ENCODE measurements around the gene CRB1. TPM values are rescaled to one million over a fixed set of nuclear protein-coding genes. Genes with fewer than 3 reads are reported as not detected.

CRB1 gene
- total RNA-seq, 1 experiment from 2014 or later = not detected

DNA sequence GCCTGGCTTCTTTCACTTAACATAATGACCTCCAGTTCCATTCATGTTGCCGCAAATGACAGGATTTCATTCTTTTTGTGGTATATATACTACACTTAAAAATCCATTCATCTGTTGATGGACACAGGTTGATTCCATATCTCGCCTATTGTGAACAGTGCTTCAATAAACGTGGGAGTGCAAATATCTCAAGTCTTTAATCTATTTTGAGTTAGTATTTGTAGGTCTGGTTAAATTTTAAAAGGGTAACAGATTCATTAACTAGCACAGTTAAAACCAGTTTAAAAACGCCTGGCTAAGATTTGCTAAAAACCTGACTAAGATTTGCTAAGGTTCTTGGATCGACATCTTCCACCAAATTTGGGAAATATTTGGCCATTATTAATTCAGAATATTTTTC lies 45.7 kb downstream of the CRB1 start:
- H4K5ac ChIP-seq (ENCODE audit: insufficient read length, low read depth, low read length) = no peak overlapping the region
- H2BK20ac ChIP-seq (ENCODE audit: low read depth, low read length, poor library complexity, severe bottlenecking) = no peak overlapping the region
- H3K36me3 Mint-ChIP-seq (ENCODE audit: insufficient read depth in 1 of 3, low read depth in 3 of 3) = no peaks in the 10 kb centered on the region
- H3K9me3 Mint-ChIP-seq = no peaks in the 10 kb centered on the region
- no peak overlapping the region for H3K4me3 Mint-ChIP-seq
- TF ChIP-seq, protein P1, sequence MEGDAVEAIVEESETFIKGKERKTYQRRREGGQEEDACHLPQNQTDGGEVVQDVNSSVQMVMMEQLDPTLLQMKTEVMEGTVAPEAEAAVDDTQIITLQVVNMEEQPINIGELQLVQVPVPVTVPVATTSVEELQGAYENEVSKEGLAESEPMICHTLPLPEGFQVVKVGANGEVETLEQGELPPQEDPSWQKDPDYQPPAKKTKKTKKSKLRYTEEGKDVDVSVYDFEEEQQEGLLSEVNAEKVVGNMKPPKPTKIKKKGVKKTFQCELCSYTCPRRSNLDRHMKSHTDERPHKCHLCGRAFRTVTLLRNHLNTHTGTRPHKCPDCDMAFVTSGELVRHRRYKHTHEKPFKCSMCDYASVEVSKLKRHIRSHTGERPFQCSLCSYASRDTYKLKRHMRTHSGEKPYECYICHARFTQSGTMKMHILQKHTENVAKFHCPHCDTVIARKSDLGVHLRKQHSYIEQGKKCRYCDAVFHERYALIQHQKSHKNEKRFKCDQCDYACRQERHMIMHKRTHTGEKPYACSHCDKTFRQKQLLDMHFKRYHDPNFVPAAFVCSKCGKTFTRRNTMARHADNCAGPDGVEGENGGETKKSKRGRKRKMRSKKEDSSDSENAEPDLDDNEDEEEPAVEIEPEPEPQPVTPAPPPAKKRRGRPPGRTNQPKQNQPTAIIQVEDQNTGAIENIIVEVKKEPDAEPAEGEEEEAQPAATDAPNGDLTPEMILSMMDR (conservative IDR thresholded peaks at IDR 0.05) = no peak
- no peak overlapping the region for H3K9ac ChIP-seq (ENCODE audit: extremely low read depth, insufficient read length, low read length)
- no peak overlapping the region for H2BK12ac ChIP-seq (ENCODE audit: insufficient read length, low read depth, low read length)
- H2BK120ac ChIP-seq (ENCODE audit: low read depth, low read length, poor library complexity, severe bottlenecking) = no peak overlapping the region
- no peak overlapping the region for H3T11ph ChIP-seq (ENCODE audit: low read length)
- no peak overlapping the region for H2BK5ac ChIP-seq (ENCODE audit: insufficient read length, low read length)
- no peak overlapping the region for H3K56ac ChIP-seq (ENCODE audit: insufficient read length, low read depth, low read length)
- no peaks in the 10 kb centered on the region for H3K79me1 ChIP-seq (ENCODE audit: insufficient read depth, low read depth, low read length, poor library complexity, severe bottlenecking)
- H4K8ac ChIP-seq (replicated peaks; ENCODE audit: insufficient read length, low read depth, low read length) = no peak overlapping the region
- no peaks in the 10 kb centered on the region for H3K27me3 Mint-ChIP-seq (ENCODE audit: low read depth)
- no peak overlapping the region for H3K14ac ChIP-seq (ENCODE audit: insufficient read depth, low read length)
- H3K4me1 Mint-ChIP-seq = no peaks in the 10 kb centered on the region
- H2BK15ac ChIP-seq (ENCODE audit: low read depth, low read length) = no peak overlapping the region
- H3K27ac ChIP-seq (ENCODE audit: insufficient read length, low read depth, low read length) = no peak overlapping the region
- H2AFZ ChIP-seq (ENCODE audit: low read length) = no peak overlapping the region
- no peaks in the 10 kb centered on the region for H3K4me1 ChIP-seq (ENCODE audit: insufficient read depth, low read length)
- no CpG with 5 or more reads among the region's 5 CpGs for WGBS (ENCODE audit: extremely low coverage, insufficient read length, low lambda C conversion rate)
- H3K27me3 ChIP-seq (ENCODE audit: insufficient read depth, low read length) = no peaks in the 10 kb centered on the region
- no peak overlapping the region for H2AK5ac ChIP-seq (ENCODE audit: insufficient read length, low read length)
- H3K79me2 ChIP-seq (ENCODE audit: insufficient read depth, low read length) = no peaks in the 10 kb centered on the region
- no peak overlapping the region for H3K27ac Mint-ChIP-seq
- no peak overlapping the region for H3K23ac ChIP-seq (ENCODE audit: insufficient read length, low read depth, low read length)
- H3K4me2 ChIP-seq (ENCODE audit: insufficient read depth, insufficient read length, low read length) = no peak overlapping the region
- no peak overlapping the region for H3K4ac ChIP-seq (ENCODE audit: low read depth, low read length)
- no peak overlapping the region for H4K91ac ChIP-seq (ENCODE audit: insufficient read length, low read depth, low read length)
- DNase-seq = no peak
- no peaks in the 10 kb centered on the region for H3K23me2 ChIP-seq (ENCODE audit: insufficient read length, low read depth, low read length, poor library complexity, severe bottlenecking)
- no peaks in the 10 kb centered on the region for H3K9me3 ChIP-seq (ENCODE audit: control insufficient read depth, low read depth, low read length)
- no peaks in the 10 kb centered on the region for H4K20me1 ChIP-seq (ENCODE audit: control insufficient read depth, insufficient read depth, insufficient read length)
- no peak overlapping the region for H3K18ac ChIP-seq (ENCODE audit: insufficient read length, low read depth, low read length)
